Panc1 (cell line): ENCODE data around the gene DECR2. TPM values are rescaled to one million over a fixed set of nuclear protein-coding genes. Genes with fewer than 3 reads are reported as not detected.

Experiments
- ATAC-seq: fragments of 200-7000 bp; cut with Tn5 transposase; 2 replicates; pipeline ENCODE4 v1.9.1; 2020; ENCODE audit warnings: mild to moderate bottlenecking, moderate library complexity
- BruUV-seq: library from RNA; stranded (reverse); fragments of 400-500 nt; replicated peaks from 2 replicates; lab custom pipeline; 2021; lab: Mats Ljungman, UMichigan
- CTCF ChIA-PET: fragments of 300-600 bp; sonication (Branson Sonifier 250); formaldehyde crosslinking; loops from one replicate; lab custom pipeline; 2022; ENCODE audit warnings: antibody characterized with exemption; lab: Charles Lee
- POLR2A ChIA-PET: fragments of 300-600 bp; sonication (Branson Sonifier 250); formaldehyde crosslinking; loops from one replicate; lab custom pipeline; 2022; ENCODE audit warnings: antibody characterized with exemption; lab: Charles Lee
- DNase-seq: peaks from one replicate; pipeline ENCODE4 v3.0.0-alpha.2; 2010; ENCODE audit warnings: low read depth, low spot score
- H3K27ac ChIP-seq: 2 replicates; pipeline ENCODE4 v1.5.1; 2011; ENCODE audit warnings: mild to moderate bottlenecking, low read length, inconsistent platforms
- H3K27me3 ChIP-seq: fragments of 200-500 bp; sonication (Bioruptor generic); 2 replicates; pipeline ENCODE4 v1.6.0; 2014; ENCODE audit warnings: low read length, inconsistent platforms; ENCODE audit not compliant: control insufficient read depth, insufficient read depth
- H3K36me3 ChIP-seq: fragments of 200-500 bp; sonication (Bioruptor generic); 2 replicates; pipeline ENCODE4 v1.5.1; 2014; ENCODE audit warnings: inconsistent platforms, mild to moderate bottlenecking, low read length, moderate library complexity; ENCODE audit not compliant: control insufficient read depth, insufficient read depth
- H3K4me1 ChIP-seq: 2 replicates; pipeline ENCODE4 v1.5.1; 2011; ENCODE audit warnings: inconsistent platforms, mild to moderate bottlenecking, low read length, moderate library complexity; ENCODE audit not compliant: control insufficient read depth, insufficient read depth
- H3K4me3 ChIP-seq, 2 experiments: 2 replicates each; pipeline ENCODE4 v1.5.1; 2011 to 2012; ENCODE audit warnings: low read depth in 2 of 2, low read length in 2 of 2, mild to moderate bottlenecking in 2 of 2, inconsistent platforms in 1 of 2, moderate library complexity in 1 of 2
- H3K9me3 ChIP-seq: fragments of 200-500 bp; sonication (Bioruptor generic); 2 replicates; pipeline ENCODE4 v1.5.1; 2014; ENCODE audit warnings: low read depth, mild to moderate bottlenecking, inconsistent platforms, low read length, moderate library complexity; ENCODE audit not compliant: control insufficient read depth, insufficient read depth
- CTCF ChIP-seq: fragments of 450-650 bp; IDR thresholded peaks from 2 replicates; pipeline ENCODE4 v1.5.1; 2017; ENCODE audit warnings: mild to moderate bottlenecking
- POLR2AphosphoS5 ChIP-seq: IDR thresholded peaks from 2 replicates; pipeline ENCODE4 v1.6.1; 2012; ENCODE audit warnings: mild to moderate bottlenecking, low read depth, low read length, moderate library complexity
- SIN3A ChIP-seq: IDR thresholded peaks from 2 replicates; pipeline ENCODE4 v1.6.1; 2012; ENCODE audit warnings: low read depth, mild to moderate bottlenecking, low read length, moderate library complexity, borderline replicate concordance; ENCODE audit not compliant: insufficient read depth
- TCF7L2 ChIP-seq: IDR thresholded peaks from 2 replicates; pipeline ENCODE4 v1.6.1; 2011; ENCODE audit warnings: mild to moderate bottlenecking, low read depth, low read length, inconsistent platforms
- in situ Hi-C: cut with HindIII; loops from 2 replicates; pipeline ENCODE4 v1.10.0; 2016; ENCODE audit warnings: low sequenced_read_pairs, low pct_unique_long_range_greater_than_20kb
- intact Hi-C: fragments of 100-400 bp; cut with micrococcal nuclease; formaldehyde crosslinking; loops from one replicate; pipeline ENCODE4 v1.10.0; 2022; ENCODE audit not compliant: unreplicated experiment
- total RNA-seq: library from RNA; stranded (reverse); gene quantifications from one replicate; pipeline ENCODE4 v1.2.1, GENCODE V29; 2021; ENCODE audit not compliant: unreplicated experiment
- TF ChIP-seq, protein P1 (sequence below), 2 experiments: IDR thresholded peaks; 2 replicates each; pipeline ENCODE4 v1.6.1; 2011 to 2012; ENCODE audit warnings: low read depth in 2 of 2, control low read depth in 1 of 2, low read length in 1 of 2, mild to moderate bottlenecking in 1 of 2, moderate library complexity in 1 of 2; ENCODE audit not compliant: insufficient read depth in 1 of 2

The DECR2 gene
- total RNA-seq, 1 experiment from 2014 or later: 92.7 TPM

GRCh38 chr16:371515-372301 is 30.0 kb upstream of the DECR2 start:
- no peaks in the 10 kb centered on the region; the same call in 1 of the 2 replicates for H3K36me3 ChIP-seq
- H3K4me1 ChIP-seq: peaks cover 17% of the 10 kb centered on the region
- POLR2A ChIA-PET: interaction anchor here (0.5 kb wide), 1 partner anchor 63 kb away, joined by 4 read pairs; no protein-coding TSS in a partner anchor
- no peaks in the 10 kb centered on the region for H3K27me3 ChIP-seq
- no TSS peak for BruUV-seq
- DNase-seq (no peak), ATAC-seq (no peak)
- CTCF ChIA-PET: interaction anchor here (0.6 kb wide), 1 partner anchor 265 kb away, joined by 4 read pairs; no protein-coding TSS in a partner anchor
- intact Hi-C loops (no loop called here), in situ Hi-C loops (no loop called here)
- H3K4me3 ChIP-seq: no peak overlapping the region
- H3K9me3 ChIP-seq: no peaks in the 10 kb centered on the region
- H3K27ac ChIP-seq: peak overlapping the region; percentile 80; the same call in 1 of the 2 replicates
- TF ChIP-seq SIN3A: no peak
- TF ChIP-seq, protein P1, sequence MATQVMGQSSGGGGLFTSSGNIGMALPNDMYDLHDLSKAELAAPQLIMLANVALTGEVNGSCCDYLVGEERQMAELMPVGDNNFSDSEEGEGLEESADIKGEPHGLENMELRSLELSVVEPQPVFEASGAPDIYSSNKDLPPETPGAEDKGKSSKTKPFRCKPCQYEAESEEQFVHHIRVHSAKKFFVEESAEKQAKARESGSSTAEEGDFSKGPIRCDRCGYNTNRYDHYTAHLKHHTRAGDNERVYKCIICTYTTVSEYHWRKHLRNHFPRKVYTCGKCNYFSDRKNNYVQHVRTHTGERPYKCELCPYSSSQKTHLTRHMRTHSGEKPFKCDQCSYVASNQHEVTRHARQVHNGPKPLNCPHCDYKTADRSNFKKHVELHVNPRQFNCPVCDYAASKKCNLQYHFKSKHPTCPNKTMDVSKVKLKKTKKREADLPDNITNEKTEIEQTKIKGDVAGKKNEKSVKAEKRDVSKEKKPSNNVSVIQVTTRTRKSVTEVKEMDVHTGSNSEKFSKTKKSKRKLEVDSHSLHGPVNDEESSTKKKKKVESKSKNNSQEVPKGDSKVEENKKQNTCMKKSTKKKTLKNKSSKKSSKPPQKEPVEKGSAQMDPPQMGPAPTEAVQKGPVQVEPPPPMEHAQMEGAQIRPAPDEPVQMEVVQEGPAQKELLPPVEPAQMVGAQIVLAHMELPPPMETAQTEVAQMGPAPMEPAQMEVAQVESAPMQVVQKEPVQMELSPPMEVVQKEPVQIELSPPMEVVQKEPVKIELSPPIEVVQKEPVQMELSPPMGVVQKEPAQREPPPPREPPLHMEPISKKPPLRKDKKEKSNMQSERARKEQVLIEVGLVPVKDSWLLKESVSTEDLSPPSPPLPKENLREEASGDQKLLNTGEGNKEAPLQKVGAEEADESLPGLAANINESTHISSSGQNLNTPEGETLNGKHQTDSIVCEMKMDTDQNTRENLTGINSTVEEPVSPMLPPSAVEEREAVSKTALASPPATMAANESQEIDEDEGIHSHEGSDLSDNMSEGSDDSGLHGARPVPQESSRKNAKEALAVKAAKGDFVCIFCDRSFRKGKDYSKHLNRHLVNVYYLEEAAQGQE (IDR thresholded peaks at IDR 0.05; ENCODE audit: insufficient read depth in 1 of 2, low read depth in 2 of 2, low read length in 1 of 2): no peak
- TF ChIP-seq POLR2AphosphoS5: no peak
- no peak for TF ChIP-seq TCF7L2
- TF ChIP-seq CTCF: no peak

DNA sequence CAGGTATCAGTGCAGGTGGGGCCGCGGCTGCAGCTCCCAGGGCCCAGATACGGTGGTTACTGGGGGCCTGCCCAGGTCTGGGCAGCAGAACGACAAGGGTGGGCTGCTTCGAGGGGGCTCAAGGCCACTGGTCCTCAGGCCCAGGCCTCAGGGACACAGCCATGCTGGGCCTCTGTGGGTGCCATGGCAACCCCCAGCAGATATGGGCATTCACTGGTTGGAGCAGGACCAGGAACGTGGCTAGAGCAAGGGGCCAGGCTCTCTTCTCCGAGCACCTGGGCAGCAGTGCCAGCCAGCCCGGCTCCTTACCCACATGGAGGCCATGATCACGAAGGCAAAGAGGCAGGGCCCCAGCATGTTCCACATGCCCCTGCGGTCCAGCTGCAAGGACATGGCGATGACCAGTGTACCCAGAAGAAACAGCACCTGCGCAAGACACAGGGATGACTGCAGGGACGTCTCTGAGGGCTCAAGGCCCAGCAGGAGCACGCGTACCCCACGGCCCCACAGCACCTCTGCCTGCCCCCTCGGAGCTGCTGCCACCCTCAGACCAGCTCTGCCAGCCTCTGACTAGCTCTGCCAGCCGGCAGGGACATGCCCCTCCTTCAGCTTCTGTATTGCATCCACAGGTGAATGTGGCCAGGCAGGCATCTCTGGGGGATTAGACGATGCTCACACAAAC is 29.2 kb upstream of the DECR2 start:
- intact Hi-C loops: no loop called here
- CTCF ChIA-PET: interaction anchor here (0.5 kb wide), 1 partner anchor 10 kb away, joined by 3 read pairs; no protein-coding TSS in a partner anchor
- in situ Hi-C loops: no loop called here
- DNase-seq (no peak), ATAC-seq (no peak)
- H3K27me3 ChIP-seq: no peaks in the 10 kb centered on the region
- H3K36me3 ChIP-seq: no peaks in the 10 kb centered on the region; the same call in 1 of the 2 replicates
- no peak overlapping the region for H3K4me3 ChIP-seq
- H3K4me1 ChIP-seq: peaks cover 17% of the 10 kb centered on the region
- POLR2A ChIA-PET: interaction anchor here (0.5 kb wide), 2 partner anchors 14 to 62 kb away, joined by 4 to 6 read pairs; no protein-coding TSS in a partner anchor
- TF ChIP-seq, protein P1 (IDR thresholded peaks at IDR 0.05; ENCODE audit: insufficient read depth in 1 of 2, low read depth in 2 of 2, low read length in 1 of 2): no peak
- TF ChIP-seq POLR2AphosphoS5 (no peak), TCF7L2 (no peak), SIN3A (no peak), CTCF (no peak)
- no peaks in the 10 kb centered on the region for H3K9me3 ChIP-seq
- H3K27ac ChIP-seq: no peak overlapping the region
- BruUV-seq: no TSS peak
